MCF 10A (cell line): ENCODE measurements around the gene MAP7. TPM values are rescaled to one million over a fixed set of nuclear protein-coding genes. Genes with fewer than 3 reads are reported as not detected.

Experiments
- BruUV-seq: library from RNA; stranded (reverse); fragments of 400-500 nt; replicated peaks from 2 replicates; lab custom pipeline; 2021; lab: Mats Ljungman, UMichigan
- CTCF ChIA-PET: fragments of 300-600 bp; sonication (Branson Sonifier 250); formaldehyde crosslinking; extraction: SDS; loops from one replicate; lab custom pipeline; 2021; ENCODE audit warnings: antibody characterized with exemption, inconsistent platforms; lab: Yijun Ruan, JAX
- POLR2A ChIA-PET: fragments of 300-600, 350-650 bp; sonication (Branson Sonifier 250); formaldehyde crosslinking; extraction: SDS; loops from one replicate; lab custom pipeline; 2020; ENCODE audit warnings: antibody characterized with exemption, inconsistent platforms; lab: Yijun Ruan, JAX
- DNase-seq: peaks from one replicate; pipeline ENCODE4 v3.0.0-alpha.2; 2018; ENCODE audit not compliant: unreplicated experiment
- H3K27ac Mint-ChIP-seq: one replicate; pipeline ENCODE4 v1.8.0; 2022; ENCODE audit warnings: mild to moderate bottlenecking, low read depth, mixed read lengths; ENCODE audit not compliant: unreplicated experiment
- H3K27me3 Mint-ChIP-seq: one replicate; pipeline ENCODE4 v1.8.0; 2022; ENCODE audit warnings: mixed read lengths; ENCODE audit not compliant: insufficient read depth, unreplicated experiment
- H3K36me3 Mint-ChIP-seq: one replicate; pipeline ENCODE4 v1.8.0; 2022; ENCODE audit warnings: mild to moderate bottlenecking, moderate library complexity, mixed read lengths; ENCODE audit not compliant: insufficient read depth, unreplicated experiment
- H3K4me1 Mint-ChIP-seq: one replicate; pipeline ENCODE4 v1.8.0; 2022; ENCODE audit warnings: mixed read lengths; ENCODE audit not compliant: insufficient read depth, unreplicated experiment
- H3K4me3 Mint-ChIP-seq: one replicate; pipeline ENCODE4 v1.8.0; 2022; ENCODE audit warnings: mild to moderate bottlenecking, moderate library complexity, mixed read lengths; ENCODE audit not compliant: unreplicated experiment
- H3K9me3 Mint-ChIP-seq: one replicate; pipeline ENCODE4 v1.8.0; 2022; ENCODE audit warnings: mixed read lengths; ENCODE audit not compliant: unreplicated experiment
- intact Hi-C: fragments of 100-400 bp; cut with micrococcal nuclease; formaldehyde crosslinking; loops from 2 replicates; pipeline ENCODE4 v1.14.1; 2022
- total RNA-seq: library from RNA; stranded (reverse); gene quantifications from 2 replicates; pipeline ENCODE4 v1.2.3, GENCODE V29; 2022
- TF ChIP-seq, protein P1 (sequence below): fragments of 200-600 bp; IDR thresholded peaks from one replicate; pipeline ENCODE4 v1.8.0; 2022; ENCODE audit warnings: antibody characterized with exemption, mild to moderate bottlenecking; ENCODE audit not compliant: unreplicated experiment

MAP7 gene
- total RNA-seq, 1 experiment from 2014 or later, result 17.2 TPM

DNA sequence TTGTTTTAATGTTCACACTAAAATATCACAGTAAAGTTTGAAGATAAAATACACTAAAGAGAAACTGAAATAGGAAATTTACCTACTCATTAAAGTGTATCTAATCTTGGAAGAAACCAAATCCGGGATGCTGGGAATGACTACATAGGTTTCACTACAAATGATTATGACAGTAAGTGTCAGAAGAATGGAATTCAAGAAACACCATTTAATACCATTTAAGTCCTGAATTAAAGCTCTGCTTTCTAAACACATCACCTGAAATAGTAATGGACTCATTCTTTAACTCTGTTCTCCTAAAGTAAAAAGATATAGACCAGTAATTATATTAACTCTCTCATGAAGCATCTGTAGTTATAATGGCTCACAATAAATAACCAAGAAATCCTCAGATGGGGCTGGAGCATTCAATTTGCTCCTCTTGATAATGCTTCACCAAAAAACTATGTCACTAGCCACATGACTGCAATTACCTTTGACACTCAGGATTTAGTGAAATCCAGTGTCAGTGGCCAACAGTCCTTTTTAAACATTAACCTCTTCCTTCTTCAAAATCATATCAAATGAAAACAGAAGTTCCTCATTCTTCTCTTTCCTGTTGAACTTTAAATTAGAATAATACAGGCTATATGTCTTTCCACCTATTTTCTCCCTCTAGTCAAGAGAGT is 41.4 kb downstream of the MAP7 start:
- no TSS peak for BruUV-seq
- Mint-ChIP-seq H3K27ac (no peak overlapping the region), H3K9me3 (no peaks in the 10 kb centered on the region), H3K36me3 (no peaks in the 10 kb centered on the region), H3K27me3 (no peaks in the 10 kb centered on the region), H3K4me1 (no peaks in the 10 kb centered on the region), H3K4me3 (no peak overlapping the region)
- TF ChIP-seq, protein P1, sequence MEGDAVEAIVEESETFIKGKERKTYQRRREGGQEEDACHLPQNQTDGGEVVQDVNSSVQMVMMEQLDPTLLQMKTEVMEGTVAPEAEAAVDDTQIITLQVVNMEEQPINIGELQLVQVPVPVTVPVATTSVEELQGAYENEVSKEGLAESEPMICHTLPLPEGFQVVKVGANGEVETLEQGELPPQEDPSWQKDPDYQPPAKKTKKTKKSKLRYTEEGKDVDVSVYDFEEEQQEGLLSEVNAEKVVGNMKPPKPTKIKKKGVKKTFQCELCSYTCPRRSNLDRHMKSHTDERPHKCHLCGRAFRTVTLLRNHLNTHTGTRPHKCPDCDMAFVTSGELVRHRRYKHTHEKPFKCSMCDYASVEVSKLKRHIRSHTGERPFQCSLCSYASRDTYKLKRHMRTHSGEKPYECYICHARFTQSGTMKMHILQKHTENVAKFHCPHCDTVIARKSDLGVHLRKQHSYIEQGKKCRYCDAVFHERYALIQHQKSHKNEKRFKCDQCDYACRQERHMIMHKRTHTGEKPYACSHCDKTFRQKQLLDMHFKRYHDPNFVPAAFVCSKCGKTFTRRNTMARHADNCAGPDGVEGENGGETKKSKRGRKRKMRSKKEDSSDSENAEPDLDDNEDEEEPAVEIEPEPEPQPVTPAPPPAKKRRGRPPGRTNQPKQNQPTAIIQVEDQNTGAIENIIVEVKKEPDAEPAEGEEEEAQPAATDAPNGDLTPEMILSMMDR, result no peak
- ChIA-PET POLR2A (no interaction called here), CTCF (interaction anchor here (0.6 to 1.0 kb wide), 2 partner anchors 41 to 68 kb away, joined by 4 to 9 read pairs; partner anchors contain the start of gene MAP7)
- no peak for DNase-seq
- intact Hi-C loops, result no loop called here

GRCh38 chr6:136506124-136506799 is 44.0 kb downstream of the MAP7 start:
- CTCF ChIA-PET, result no interaction called here
- intact Hi-C loops, result no loop called here
- Mint-ChIP-seq H3K27ac (no peak overlapping the region), H3K4me1 (no peaks in the 10 kb centered on the region), H3K27me3 (no peaks in the 10 kb centered on the region), H3K36me3 (no peaks in the 10 kb centered on the region), H3K4me3 (no peak overlapping the region), H3K9me3 (no peaks in the 10 kb centered on the region)
- no peak for DNase-seq
- POLR2A ChIA-PET, result no interaction called here
- BruUV-seq, result no TSS peak
- TF ChIP-seq, protein P1, result no peak

DNA sequence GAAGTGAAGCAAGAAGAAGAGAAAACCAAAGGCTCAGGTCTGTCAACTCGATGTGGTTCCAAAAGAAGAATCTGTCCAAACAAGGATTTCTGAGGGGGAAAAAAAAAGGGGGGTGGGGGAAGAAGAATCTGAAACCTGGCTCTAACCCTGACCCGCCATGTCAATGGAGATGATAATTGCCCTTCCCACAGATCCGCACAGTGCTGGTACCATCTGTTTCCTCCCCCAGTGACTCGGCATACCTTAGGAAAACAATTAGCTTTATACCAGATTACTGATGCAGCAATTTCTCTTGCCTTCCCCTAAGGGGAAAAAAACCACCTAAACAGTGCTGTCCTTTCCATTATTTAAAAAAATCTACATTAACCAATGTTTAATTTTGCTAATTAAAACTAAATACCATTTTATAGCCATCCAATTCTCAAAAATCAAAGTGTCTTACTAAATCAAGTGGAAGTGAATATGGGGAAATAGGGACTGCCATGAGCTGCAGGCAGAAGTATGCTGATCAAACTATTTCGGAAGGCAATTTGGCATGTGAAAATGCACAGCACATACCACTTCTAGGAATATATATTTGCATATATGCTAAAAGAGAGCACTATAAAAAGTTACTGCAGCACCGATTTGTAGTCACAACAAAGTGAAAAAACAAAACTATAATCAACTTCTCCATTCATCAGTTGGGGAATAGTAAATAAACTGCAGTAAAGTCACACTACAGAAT is 46.8 kb downstream of the MAP7 start:
- intact Hi-C loops, result no loop called here
- H3K9me3 Mint-ChIP-seq, result no peaks in the 10 kb centered on the region
- no peaks in the 10 kb centered on the region for H3K36me3 Mint-ChIP-seq
- ChIA-PET CTCF (no interaction called here), POLR2A (no interaction called here)
- H3K4me3 Mint-ChIP-seq, result no peak overlapping the region
- DNase-seq, result no peak
- TF ChIP-seq, protein P1, result no peak
- BruUV-seq, result no TSS peak
- H3K4me1 Mint-ChIP-seq, result no peaks in the 10 kb centered on the region
- H3K27ac Mint-ChIP-seq, result no peak overlapping the region
- H3K27me3 Mint-ChIP-seq, result no peaks in the 10 kb centered on the region

- DNase-seq, result no peak
- no TSS peak for BruUV-seq
- Mint-ChIP-seq H3K27ac (no peak overlapping the region), H3K4me3 (no peak overlapping the region), H3K27me3 (no peaks in the 10 kb centered on the region), H3K9me3 (no peaks in the 10 kb centered on the region), H3K36me3 (no peaks in the 10 kb centered on the region), H3K4me1 (no peaks in the 10 kb centered on the region)
- intact Hi-C loops, result no loop called here
- TF ChIP-seq, protein P1, result no peak
- CTCF ChIA-PET, result interaction anchor here (0.5 to 0.6 kb wide), 3 partner anchors 23 to 78 kb away, joined by 3 to 4 read pairs (median 4); no protein-coding TSS in a partner anchor
- POLR2A ChIA-PET, result interaction anchor here (0.9 kb wide), 1 partner anchor 213 kb away, joined by 4 read pairs; the partner anchor contains the start of gene BCLAF1
These were observed 47.4 kb downstream of the MAP7 start for GRCh38 chr6:136502786-136503185.
